ENCODE data around the gene PRSS12.
A peak's percentile ranks its signal among the peaks of the same experiment; 100 is the strongest.

PRSS12 gene

DNA sequence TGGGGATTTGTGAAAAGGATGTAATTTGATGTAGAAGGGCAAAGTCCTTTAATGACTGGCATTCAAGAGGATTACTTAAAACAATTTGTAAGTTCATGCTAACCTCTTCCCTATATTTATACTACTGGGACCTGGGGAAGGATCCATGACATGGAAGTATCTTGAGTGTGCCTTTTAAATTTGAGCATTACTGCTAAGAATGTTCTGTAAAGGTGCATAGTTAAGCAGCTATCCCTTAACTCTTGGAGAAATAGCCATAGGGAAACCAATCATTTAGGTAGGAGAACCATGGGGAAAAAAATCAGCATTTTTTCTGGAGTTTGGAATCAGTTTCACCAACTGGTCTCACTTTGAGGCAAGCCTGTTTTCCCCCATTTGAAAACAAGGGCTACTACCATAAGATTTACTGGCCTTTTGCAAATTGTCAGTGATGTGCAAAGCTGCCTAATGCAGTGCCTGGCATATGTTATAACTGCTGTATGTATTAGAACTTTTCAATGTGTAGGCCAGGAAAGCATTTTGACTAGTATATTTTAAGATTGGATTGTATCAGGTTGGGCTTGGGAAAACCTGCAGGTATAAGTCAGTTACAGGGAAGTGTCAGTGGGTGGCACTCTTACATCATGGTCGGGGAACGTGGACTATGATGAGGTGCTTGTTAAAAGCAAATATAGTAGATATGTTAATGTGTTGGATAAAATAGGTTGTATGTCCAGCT lies 72.1 kb downstream of the PRSS12 start:
- TF ChIP-seq, protein P1, sequence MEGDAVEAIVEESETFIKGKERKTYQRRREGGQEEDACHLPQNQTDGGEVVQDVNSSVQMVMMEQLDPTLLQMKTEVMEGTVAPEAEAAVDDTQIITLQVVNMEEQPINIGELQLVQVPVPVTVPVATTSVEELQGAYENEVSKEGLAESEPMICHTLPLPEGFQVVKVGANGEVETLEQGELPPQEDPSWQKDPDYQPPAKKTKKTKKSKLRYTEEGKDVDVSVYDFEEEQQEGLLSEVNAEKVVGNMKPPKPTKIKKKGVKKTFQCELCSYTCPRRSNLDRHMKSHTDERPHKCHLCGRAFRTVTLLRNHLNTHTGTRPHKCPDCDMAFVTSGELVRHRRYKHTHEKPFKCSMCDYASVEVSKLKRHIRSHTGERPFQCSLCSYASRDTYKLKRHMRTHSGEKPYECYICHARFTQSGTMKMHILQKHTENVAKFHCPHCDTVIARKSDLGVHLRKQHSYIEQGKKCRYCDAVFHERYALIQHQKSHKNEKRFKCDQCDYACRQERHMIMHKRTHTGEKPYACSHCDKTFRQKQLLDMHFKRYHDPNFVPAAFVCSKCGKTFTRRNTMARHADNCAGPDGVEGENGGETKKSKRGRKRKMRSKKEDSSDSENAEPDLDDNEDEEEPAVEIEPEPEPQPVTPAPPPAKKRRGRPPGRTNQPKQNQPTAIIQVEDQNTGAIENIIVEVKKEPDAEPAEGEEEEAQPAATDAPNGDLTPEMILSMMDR (IDR thresholded peaks at IDR 0.05; ENCODE audit: insufficient read depth, low read length, missing control alignments), result peak; percentile 49
- POLR2A ChIA-PET, result interaction anchor here (1.5 to 2.4 kb wide), 2 partner anchors 73 to 137 kb away, joined by 4 to 12 read pairs; partner anchors contain the start of gene PRSS12
- H3K4me3 ChIP-seq (ENCODE audit: low read depth, low read length), result peak overlapping the region; percentile 89
- no peak for DNase-seq (ENCODE audit: low read depth, low spot score)
- CTCF ChIA-PET, result interaction anchor here (1.1 to 2.2 kb wide), 4 partner anchors 12 to 143 kb away, joined by 3 to 18 read pairs (median 6); partner anchors contain the start of gene PRSS12

DNA sequence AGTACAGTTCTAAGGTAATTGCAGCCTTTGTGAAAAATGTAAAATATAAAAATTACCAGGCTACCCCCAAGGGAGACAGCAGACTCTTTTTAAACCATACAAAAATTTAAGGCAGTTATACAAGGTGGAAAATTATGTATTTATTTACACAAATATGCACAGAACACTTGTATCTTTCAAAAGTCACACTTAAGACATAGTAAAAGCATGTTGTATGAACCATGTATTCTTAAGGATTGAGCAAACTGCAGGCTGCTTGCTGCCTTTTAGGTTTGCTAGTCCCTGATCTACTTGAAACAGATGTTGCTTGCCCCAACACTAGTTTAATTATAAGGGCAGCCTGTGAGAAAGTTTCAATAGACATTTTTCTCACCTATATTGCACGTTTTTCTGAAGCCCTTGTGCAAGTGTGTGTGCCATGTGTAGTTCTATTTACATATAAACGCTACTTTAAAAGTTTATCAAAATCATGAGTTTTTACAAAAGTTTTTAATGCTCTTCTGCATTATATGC lies 72.8 kb downstream of the PRSS12 start:
- POLR2A ChIA-PET, result interaction anchor here (1.0 kb wide), 1 partner anchor 9 kb away, joined by 3 read pairs; no protein-coding TSS in a partner anchor
- peak overlapping the region; percentile 89 for H3K4me3 ChIP-seq (ENCODE audit: low read depth, low read length)
- CTCF ChIA-PET, result interaction anchor here (0.9 to 2.2 kb wide), 4 partner anchors 73 to 144 kb away, joined by 3 to 18 read pairs (median 12); partner anchors contain the start of gene PRSS12
- TF ChIP-seq, protein P1 (IDR thresholded peaks at IDR 0.05; ENCODE audit: insufficient read depth, low read length, missing control alignments), result no peak
- DNase-seq (ENCODE audit: low read depth, low spot score), result no peak

DNA sequence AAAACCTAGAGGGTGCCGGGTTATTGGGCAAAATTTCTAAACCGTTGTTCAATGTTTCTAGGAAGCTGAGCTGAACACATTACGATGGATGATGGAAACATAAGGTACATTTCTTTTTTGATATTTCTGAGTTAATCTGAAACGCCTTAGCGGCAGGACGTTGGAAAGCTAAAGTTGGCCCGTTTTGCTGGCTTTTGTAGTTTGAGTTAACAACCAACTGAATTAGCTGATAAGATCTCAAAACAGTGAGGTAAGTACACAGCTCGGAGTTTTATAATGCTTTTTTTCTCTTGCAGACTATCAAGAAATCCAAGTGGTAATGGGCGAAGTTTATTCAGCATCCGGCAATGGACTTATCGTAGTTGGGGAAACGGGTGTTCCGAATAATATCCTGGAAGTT lies 73.5 kb downstream of the PRSS12 start:
- DNase-seq (ENCODE audit: low read depth, low spot score), result no peak
- H3K4me3 ChIP-seq (ENCODE audit: low read depth, low read length), result peak overlapping the region; percentile 89
- ChIA-PET POLR2A (interaction anchor here (1.0 kb wide), 1 partner anchor 9 kb away, joined by 3 read pairs; no protein-coding TSS in a partner anchor), CTCF (interaction anchor here (0.9 to 1.2 kb wide), 3 partner anchors 74 to 145 kb away, joined by 3 to 16 read pairs (median 3); partner anchors contain the start of gene PRSS12)
- TF ChIP-seq, protein P1 (IDR thresholded peaks at IDR 0.05; ENCODE audit: insufficient read depth, low read length, missing control alignments), result no peak

DNA sequence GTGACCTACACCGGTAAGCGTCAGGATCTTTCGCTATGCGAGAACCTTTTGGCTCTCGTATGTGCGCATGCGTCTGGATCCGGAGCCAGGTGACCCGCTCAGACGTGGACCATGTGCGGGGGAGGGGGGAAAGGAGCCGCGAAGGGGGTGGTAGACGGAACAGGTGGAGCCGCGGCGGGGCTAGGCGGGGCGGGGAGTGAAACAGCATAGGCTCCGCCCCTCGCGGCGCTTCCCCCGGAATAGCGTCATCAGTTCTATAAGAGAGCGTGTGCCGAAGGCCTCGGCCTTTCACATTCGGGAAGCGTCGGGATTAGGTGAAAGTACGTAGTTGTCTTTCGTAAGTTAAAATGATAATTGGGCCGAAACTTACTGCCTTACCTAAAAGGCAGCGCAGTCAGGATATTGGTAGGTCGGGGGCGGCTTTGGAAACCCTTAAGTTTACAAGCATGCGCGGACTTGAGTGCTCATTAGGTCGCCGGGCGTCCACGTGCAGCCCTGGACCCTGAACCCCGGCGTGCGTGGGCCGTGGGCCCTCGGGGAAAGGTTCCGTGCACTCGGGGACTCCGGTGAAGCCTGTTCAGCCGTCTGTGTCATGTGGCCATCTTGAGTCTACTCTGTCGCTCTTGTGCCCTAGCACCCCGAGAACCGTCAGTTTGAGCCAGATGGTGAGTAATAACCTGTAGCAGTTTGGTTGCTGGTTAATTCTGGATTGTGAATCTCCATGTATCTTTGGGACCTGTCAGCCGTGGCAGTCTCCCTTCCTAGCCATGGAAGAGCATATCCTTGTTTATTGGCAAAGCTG lies 74.1 kb downstream of the PRSS12 start:
- DNase-seq (ENCODE audit: low read depth, low spot score), result peak; percentile 33
- TF ChIP-seq, protein P1 (IDR thresholded peaks at IDR 0.05; ENCODE audit: insufficient read depth, low read length, missing control alignments), result no peak
- ChIA-PET POLR2A (interaction anchor here (1.0 kb wide), 1 partner anchor 10 kb away, joined by 3 read pairs; no protein-coding TSS in a partner anchor), CTCF (interaction anchor here (0.9 to 1.2 kb wide), 3 partner anchors 75 to 145 kb away, joined by 3 to 16 read pairs (median 3); partner anchors contain the start of gene PRSS12)
- H3K4me3 ChIP-seq (ENCODE audit: low read depth, low read length), result peak overlapping the region; percentile 89

GRCh38 chr4:118277243-118277642 lies 75.6 kb downstream of the PRSS12 start:
- CTCF ChIA-PET, result no interaction called here
- POLR2A ChIA-PET, result no interaction called here
- no peak for DNase-seq (ENCODE audit: low read depth, low spot score)
- TF ChIP-seq, protein P1 (IDR thresholded peaks at IDR 0.05; ENCODE audit: insufficient read depth, low read length, missing control alignments), result no peak
- H3K4me3 ChIP-seq (ENCODE audit: low read depth, low read length), result no peak overlapping the region
